ENCODE data around the gene RNASEH2B. TPM values are rescaled to one million over a fixed set of nuclear protein-coding genes. Genes with fewer than 3 reads are reported as not detected.

The RNASEH2B gene
- total and polyA plus RNA-seq, 2 of the 8 experiments (the other 6 are each of a cell fraction or from before 2014, with no cell fraction given): 19.3 to 43.9 TPM

DNA sequence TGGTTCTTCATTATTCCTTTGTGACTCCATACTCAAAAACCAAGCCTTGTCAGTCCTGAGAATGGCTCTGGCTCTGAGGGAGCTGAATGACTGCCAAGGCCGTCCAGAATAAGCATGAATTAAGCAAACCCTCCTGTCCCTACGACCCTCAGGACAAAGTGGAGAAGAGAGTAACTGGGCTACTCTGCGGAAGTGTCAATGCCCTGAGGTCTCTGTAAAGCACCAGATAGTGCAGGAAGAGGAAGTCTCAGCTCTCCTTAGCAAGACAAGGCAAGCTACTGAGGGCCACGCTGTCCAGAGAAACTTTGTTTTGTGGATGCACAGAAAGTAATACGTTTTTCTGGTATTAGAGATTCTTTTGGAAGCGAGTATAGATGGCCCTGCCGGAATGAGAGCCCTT, 94.1 kb downstream of the RNASEH2B start:
- CTCF ChIA-PET (ENCODE audit: partially characterized antibody): interaction anchor here (0.6 to 1.3 kb wide), 6 partner anchors 8 to 1043 kb away, joined by 3 to 6 read pairs (median 3); no protein-coding TSS in a partner anchor
- Histone ChIP-seq H3K4me3 (ENCODE audit: extremely low read depth in 1 of 4, insufficient read depth in 2 of 4, low read depth in 3 of 4, low read length in 4 of 4) (no peak overlapping the region), H3K23me2 (ENCODE audit: low read depth, low read length) (no peaks in the 10 kb centered on the region), H3K4me2 (ENCODE audit: insufficient read depth in 1 of 2, low read depth in 2 of 2, low read length in 2 of 2) (no peak overlapping the region), H4K5ac (ENCODE audit: insufficient read length, low read depth, low read length) (no peak overlapping the region), H2BK15ac (ENCODE audit: low read length) (no peak overlapping the region), H2BK120ac (replicated peaks; ENCODE audit: low read depth, low read length) (no peak overlapping the region), H3K36me3 (ENCODE audit: control insufficient read depth in 2 of 4, insufficient read depth in 4 of 4, low read length in 3 of 4) (no peaks in the 10 kb centered on the region), H3K9ac (replicated peaks in 1 of 4; ENCODE audit: extremely low read depth in 1 of 4, low read depth in 3 of 4, low read length in 3 of 4) (no peak overlapping the region), H3K4me1 (replicated peaks in 1 of 4; ENCODE audit: control insufficient read depth in 3 of 4, insufficient read depth in 4 of 4, low read length in 3 of 4) (peaks cover 6 to 14% (median 10%) of the 10 kb centered on the region in 4 experiments; a peak in 6 of 7 replicates), H3K79me2 (ENCODE audit: control insufficient read depth in 1 of 2, insufficient read depth in 2 of 2, low read length in 2 of 2) (no peaks in the 10 kb centered on the region), H2BK5ac (ENCODE audit: low read depth, low read length) (no peak overlapping the region), H4K20me1 (replicated peaks in 1 of 2; ENCODE audit: control insufficient read depth in 1 of 2, insufficient read depth in 2 of 2, low read length in 2 of 2) (no peaks in the 10 kb centered on the region), H3K27ac (ENCODE audit: low read depth, low read length) (no peak overlapping the region), H3K23ac (ENCODE audit: insufficient read length) (no peak overlapping the region), H2AFZ (ENCODE audit: low read length) (no peak overlapping the region), H3K56ac (replicated peaks; ENCODE audit: insufficient read length, low read depth, low read length) (no peak overlapping the region), H3K79me1 (ENCODE audit: low read depth, low read length) (no peaks in the 10 kb centered on the region), H3K4ac (replicated peaks; ENCODE audit: insufficient read length, low read depth, low read length) (no peak overlapping the region), H4K91ac (replicated peaks; ENCODE audit: insufficient read length, low read length) (no peak overlapping the region), H2AK5ac (ENCODE audit: low read depth, low read length) (no peak overlapping the region), H3K18ac (ENCODE audit: extremely low read depth, low read length) (no peak overlapping the region), H3K14ac (ENCODE audit: insufficient read length) (no peak overlapping the region), H3K9me3 (ENCODE audit: insufficient read depth in 2 of 2, low read depth in 1 of 2, low read length in 1 of 2) (no peaks in the 10 kb centered on the region), H2BK12ac (ENCODE audit: low read depth, low read length) (no peak overlapping the region), H3K27me3 (replicated peaks in 1 of 4; ENCODE audit: control insufficient read depth in 3 of 4, extremely low read depth in 1 of 4, insufficient read depth in 3 of 4, low read length in 3 of 4) (no peaks in the 10 kb centered on the region; a peak in 1 of 7 replicates), H4K8ac (ENCODE audit: extremely low read depth, insufficient read depth, low read length) (no peak overlapping the region), H2BK20ac (ENCODE audit: low read length) (no peak overlapping the region)
- 88% methylated on average over 7 of the region's 7 CpGs; no CpG with 5 or more reads in 1 of the 2 experiments for WGBS, 2 experiments (ENCODE audit: extremely low coverage in 1 of 2, insufficient coverage in 1 of 2, insufficient read length in 1 of 2, insufficient replicate concordance in 2 of 2, low coverage in 1 of 2, low lambda C conversion rate in 2 of 2, missing lambda C conversion rate in 1 of 2)
- FAIRE-seq (no peak), DNase-seq (ENCODE audit: low read depth in 1 of 2, low spot score in 2 of 2) (no peak)
- no peak for TF ChIP-seq BCL11A (IDR thresholded peaks at IDR 0.05; ENCODE audit: low read depth in 2 of 2, low read length in 2 of 2)
- TF ChIP-seq POU5F1 (IDR thresholded peaks at IDR 0.05; ENCODE audit: low read depth, low read length): no peak
- TF ChIP-seq, protein P1, sequence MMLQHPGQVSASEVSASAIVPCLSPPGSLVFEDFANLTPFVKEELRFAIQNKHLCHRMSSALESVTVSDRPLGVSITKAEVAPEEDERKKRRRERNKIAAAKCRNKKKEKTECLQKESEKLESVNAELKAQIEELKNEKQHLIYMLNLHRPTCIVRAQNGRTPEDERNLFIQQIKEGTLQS (IDR thresholded peaks at IDR 0.05; ENCODE audit: insufficient read depth, low read depth, low read length): no peak
- TF ChIP-seq, protein P2, sequence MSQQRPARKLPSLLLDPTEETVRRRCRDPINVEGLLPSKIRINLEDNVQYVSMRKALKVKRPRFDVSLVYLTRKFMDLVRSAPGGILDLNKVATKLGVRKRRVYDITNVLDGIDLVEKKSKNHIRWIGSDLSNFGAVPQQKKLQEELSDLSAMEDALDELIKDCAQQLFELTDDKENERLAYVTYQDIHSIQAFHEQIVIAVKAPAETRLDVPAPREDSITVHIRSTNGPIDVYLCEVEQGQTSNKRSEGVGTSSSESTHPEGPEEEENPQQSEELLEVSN (IDR thresholded peaks at IDR 0.05): no peak
- no peak for TF ChIP-seq GTF2F1 (IDR thresholded peaks at IDR 0.05; ENCODE audit: borderline replicate concordance, low read depth, low read length)
- no peak for TF ChIP-seq RBBP5 (IDR thresholded peaks at IDR 0.05; ENCODE audit: borderline replicate concordance, low read depth, low read length)
- TF ChIP-seq POLR2A (IDR thresholded peaks at IDR 0.05; ENCODE audit: control extremely low read depth in 1 of 2, low read depth in 2 of 2, low read length in 2 of 2): no peak
- TF ChIP-seq JUN (IDR thresholded peaks at IDR 0.05; ENCODE audit: low read depth, low read length): no peak
- no peak for TF ChIP-seq KDM5A (IDR thresholded peaks at IDR 0.05; ENCODE audit: low read length)
- TF ChIP-seq SIX5 (IDR thresholded peaks at IDR 0.05; ENCODE audit: low read depth, low read length): no peak
- TF ChIP-seq EZH2 (IDR thresholded peaks at IDR 0.05; ENCODE audit: low read depth, low read length, severe bottlenecking): no peak
- no peak for TF ChIP-seq CBX8 (IDR thresholded peaks at IDR 0.05; ENCODE audit: borderline replicate concordance, low read depth, low read length)
- POLR2A ChIA-PET (ENCODE audit: partially characterized antibody): no interaction called here

Measured in H1 (cell line).